B cell (primary cell): ENCODE measurements around the gene PDE3A. TPM values are rescaled to one million over a fixed set of nuclear protein-coding genes. Genes with fewer than 3 reads are reported as not detected.
"Not testable (repeated sequence)": the region's sequence is repeated elsewhere in the genome, so short reads cannot be mapped to it uniquely, and the experiment has no call there.

Experiments used
- ATAC-seq: fragments of 200-7000 bp; cut with Tn5 transposase; one replicate; pipeline ENCODE4 v1.10.0; 2021; ENCODE audit warnings: low read depth, mild to moderate bottlenecking, moderate number of reproducible peaks, moderate library complexity
- CTCF ChIA-PET: fragments of 350-600 bp; sonication (Branson Sonifier 250); formaldehyde crosslinking; loops from one replicate; lab custom pipeline; 2021; ENCODE audit warnings: antibody characterized with exemption, inconsistent platforms; lab: Charles Lee
- POLR2A ChIA-PET: fragments of 350-600 bp; sonication (Branson Sonifier 250); formaldehyde crosslinking; loops from one replicate; lab custom pipeline; 2021; ENCODE audit warnings: antibody characterized with exemption; lab: Charles Lee
- DNase-seq: peaks from one replicate; pipeline ENCODE4 v3.0.0; 2013
- H2AFZ ChIP-seq: 2 replicates; pipeline ENCODE4 v1.6.1; 2012; ENCODE audit warnings: mild to moderate bottlenecking, low read depth, low read length; ENCODE audit not compliant: insufficient read depth, poor library complexity, severe bottlenecking
- H3K27ac ChIP-seq, 2 donors: 1 replicate in 1 of 2; 2 replicates in 1 of 2; pipeline ENCODE4 v1.5.1; 2012 to 2013; ENCODE audit warnings: low read length in 2 of 2, mild to moderate bottlenecking in 2 of 2, moderate library complexity in 1 of 2
- H3K27me3 ChIP-seq, 4 experiments: fragments of 200-600 bp in 1 of 4; sonication (generic) in 1 of 4; replicated peaks in 1 of 4; 1 replicate in 2 of 4; 2 replicates in 2 of 4; pipeline versions ENCODE4 v1.6.1 to v1.7.0; 2013 to 2016; ENCODE audit warnings: low read length in 3 of 4, mild to moderate bottlenecking in 2 of 4, mixed read lengths in 1 of 4, moderate library complexity in 1 of 4; ENCODE audit not compliant: insufficient read depth in 4 of 4, control insufficient read depth in 3 of 4; ENCODE audit errors: control extremely low read depth in 1 of 4
- H3K36me3 ChIP-seq, 2 experiments: replicated peaks in 1 of 2; 1 replicate in 1 of 2; 2 replicates in 1 of 2; pipeline versions ENCODE4 v1.6.1 to v1.7.1; 2013; ENCODE audit warnings: low read length in 1 of 2; ENCODE audit not compliant: insufficient read depth in 2 of 2, control insufficient read depth in 1 of 2; ENCODE audit errors: control extremely low read depth in 1 of 2, extremely low read depth in 1 of 2
- H3K4me1 ChIP-seq, 2 donors: fragments of 200-600 bp in 1 of 2; sonication (generic) in 1 of 2; 1 replicate in 1 of 2; 2 replicates in 1 of 2; pipeline versions ENCODE4 v1.5.1 to v1.6.1; 2013 to 2017; ENCODE audit warnings: low read length in 2 of 2; ENCODE audit not compliant: control insufficient read depth in 2 of 2, insufficient read depth in 2 of 2
- H3K4me2 ChIP-seq: replicated peaks from 2 replicates; pipeline ENCODE3; 2012; ENCODE audit warnings: mild to moderate bottlenecking, low read depth, low read length; ENCODE audit not compliant: poor library complexity, severe bottlenecking
- H3K4me3 ChIP-seq, 5 experiments: fragments of 200-600 bp in 1 of 5; sonication (generic) in 1 of 5; 1 replicate in 3 of 5; 2 replicates in 2 of 5; pipeline versions ENCODE4 v1.5.1 to v1.7.0; 2011 to 2016; ENCODE audit warnings: low read length in 4 of 5, mild to moderate bottlenecking in 4 of 5, low read depth in 2 of 5, control low read depth in 1 of 5, moderate library complexity in 1 of 5; ENCODE audit not compliant: insufficient read depth in 1 of 5; ENCODE audit errors: control extremely low read depth in 1 of 5, extremely low read depth in 1 of 5
- H3K79me2 ChIP-seq: fragments of 200-600 bp; sonication (generic); one replicate; pipeline ENCODE4 v1.6.0; 2016; ENCODE audit warnings: low read length; ENCODE audit not compliant: control insufficient read depth, insufficient read depth
- H3K9ac ChIP-seq: fragments of 200-600 bp; sonication (generic); 2 replicates; pipeline ENCODE4 v1.6.1; 2017; ENCODE audit warnings: mild to moderate bottlenecking, low read length, moderate library complexity
- H3K9me3 ChIP-seq, 3 donors: one replicate each; pipeline versions ENCODE4 v1.6.1 to v1.7.1; 2013; ENCODE audit warnings: low read length in 2 of 3; ENCODE audit not compliant: control insufficient read depth in 2 of 3, insufficient read depth in 1 of 3; ENCODE audit errors: control extremely low read depth in 1 of 3
- H4K20me1 ChIP-seq: 2 replicates; pipeline ENCODE4 v1.6.0; 2012; ENCODE audit warnings: mild to moderate bottlenecking, low read length; ENCODE audit not compliant: insufficient read depth, control insufficient read depth, poor library complexity, severe bottlenecking
- H3K27ac Mint-ChIP-seq: one replicate; pipeline ENCODE4 v1.8.0; 2021; ENCODE audit warnings: mixed read lengths
- H3K27me3 Mint-ChIP-seq: one replicate; pipeline ENCODE4 v1.8.0; 2021; ENCODE audit warnings: mixed read lengths
- H3K4me1 Mint-ChIP-seq: one replicate; pipeline ENCODE4 v1.8.0; 2021; ENCODE audit warnings: mixed read lengths
- H3K4me3 Mint-ChIP-seq: one replicate; pipeline ENCODE4 v1.8.0; 2021; ENCODE audit warnings: mixed read lengths
- H3K9me3 Mint-ChIP-seq: one replicate; pipeline ENCODE4 v1.8.0; 2022; ENCODE audit warnings: mixed read lengths; ENCODE audit not compliant: insufficient read depth
- EZH2 ChIP-seq: IDR thresholded peaks from 2 replicates; pipeline ENCODE4 v1.6.1; 2012; ENCODE audit warnings: borderline replicate concordance, low read depth, mild to moderate bottlenecking, moderate library complexity, low read length; ENCODE audit not compliant: insufficient read depth, poor library complexity, severe bottlenecking
- WGBS: methylation state at CpG from one replicate; pipeline ENCODE4 v1.1.5; 2013; ENCODE audit warnings: missing lambda C conversion rate; ENCODE audit not compliant: insufficient coverage; 5-methylcytosine and 5-hydroxymethylcytosine counted together
- intact Hi-C: fragments of 100-400 bp; cut with micrococcal nuclease; formaldehyde crosslinking; loops from one replicate; pipeline ENCODE4 v1.10.0; 2022
- polyA plus RNA-seq: library from polyadenylated mRNA; depleted of rRNA; stranded (reverse); fragments of >200 nt; gene quantifications from 2 replicates; pipeline ENCODE4 v1.2.3, GENCODE V29; 2012
- total RNA-seq, 2 donors: library from RNA; stranded (reverse); fragments of 120-200 nt in 1 of 2; gene quantifications; 1 replicate in 1 of 2; 2 replicates in 1 of 2; pipeline versions ENCODE4 v1.2.3 to v1.2.4, GENCODE V29; 2013 to 2022
- TF ChIP-seq, protein P1 (sequence below): fragments of 200-600 bp; IDR thresholded peaks from one replicate; pipeline ENCODE4 v1.8.0; 2022; ENCODE audit warnings: antibody characterized with exemption, mild to moderate bottlenecking

Gene PDE3A
- total and polyA plus RNA-seq, 2 donors (not counting 1 experiment from before 2014, with no cell fraction given) = not detected

DNA sequence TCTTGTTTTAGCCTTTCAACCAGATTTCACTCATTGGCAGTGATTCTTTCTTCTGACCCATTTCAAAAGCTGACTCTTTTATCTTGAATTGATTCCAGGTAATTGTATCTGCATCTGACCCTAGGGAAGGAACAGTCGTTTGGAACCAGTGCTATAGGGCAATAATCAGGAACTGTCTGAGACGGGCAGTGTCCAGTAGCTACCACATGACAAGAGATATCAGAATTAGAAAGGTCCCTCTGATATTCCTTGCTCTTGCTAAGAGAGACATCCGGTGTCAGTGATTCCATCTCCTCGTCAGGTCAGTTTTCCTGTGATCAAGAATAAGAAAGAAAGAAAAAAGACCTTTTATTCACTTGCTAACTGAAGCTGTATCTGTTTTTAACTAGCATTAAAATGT, 47.8 kb upstream of the PDE3A start:
- no peaks in the 10 kb centered on the region for H3K4me1 ChIP-seq
- no peak overlapping the region for H3K27ac ChIP-seq
- no peaks in the 10 kb centered on the region for H3K79me2 ChIP-seq
- no peak overlapping the region for H3K4me3 ChIP-seq
- H3K36me3 ChIP-seq = no peaks in the 10 kb centered on the region
- H3K9me3 ChIP-seq = peaks cover 0 to 4% (median 0%) of the 10 kb centered on the region in 3 donors
- Mint-ChIP-seq H3K4me3 (no peak overlapping the region), H3K27ac (no peak overlapping the region), H3K9me3 (no peaks in the 10 kb centered on the region), H3K27me3 (no peaks in the 10 kb centered on the region), H3K4me1 (no peaks in the 10 kb centered on the region)
- no peak overlapping the region for H2AFZ ChIP-seq
- TF ChIP-seq, protein P1, sequence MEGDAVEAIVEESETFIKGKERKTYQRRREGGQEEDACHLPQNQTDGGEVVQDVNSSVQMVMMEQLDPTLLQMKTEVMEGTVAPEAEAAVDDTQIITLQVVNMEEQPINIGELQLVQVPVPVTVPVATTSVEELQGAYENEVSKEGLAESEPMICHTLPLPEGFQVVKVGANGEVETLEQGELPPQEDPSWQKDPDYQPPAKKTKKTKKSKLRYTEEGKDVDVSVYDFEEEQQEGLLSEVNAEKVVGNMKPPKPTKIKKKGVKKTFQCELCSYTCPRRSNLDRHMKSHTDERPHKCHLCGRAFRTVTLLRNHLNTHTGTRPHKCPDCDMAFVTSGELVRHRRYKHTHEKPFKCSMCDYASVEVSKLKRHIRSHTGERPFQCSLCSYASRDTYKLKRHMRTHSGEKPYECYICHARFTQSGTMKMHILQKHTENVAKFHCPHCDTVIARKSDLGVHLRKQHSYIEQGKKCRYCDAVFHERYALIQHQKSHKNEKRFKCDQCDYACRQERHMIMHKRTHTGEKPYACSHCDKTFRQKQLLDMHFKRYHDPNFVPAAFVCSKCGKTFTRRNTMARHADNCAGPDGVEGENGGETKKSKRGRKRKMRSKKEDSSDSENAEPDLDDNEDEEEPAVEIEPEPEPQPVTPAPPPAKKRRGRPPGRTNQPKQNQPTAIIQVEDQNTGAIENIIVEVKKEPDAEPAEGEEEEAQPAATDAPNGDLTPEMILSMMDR = no peak
- TF ChIP-seq EZH2 = no peak
- intact Hi-C loops = no loop called here
- H3K27me3 ChIP-seq = no peaks in the 10 kb centered on the region
- no peak overlapping the region for H3K9ac ChIP-seq
- ATAC-seq (no peak), DNase-seq (no peak)
- WGBS = 67% methylated on average over 1 of the region's 4 CpGs
- POLR2A ChIA-PET = no interaction called here
- no peaks in the 10 kb centered on the region for H4K20me1 ChIP-seq
- CTCF ChIA-PET = no interaction called here
- no peak overlapping the region for H3K4me2 ChIP-seq

DNA sequence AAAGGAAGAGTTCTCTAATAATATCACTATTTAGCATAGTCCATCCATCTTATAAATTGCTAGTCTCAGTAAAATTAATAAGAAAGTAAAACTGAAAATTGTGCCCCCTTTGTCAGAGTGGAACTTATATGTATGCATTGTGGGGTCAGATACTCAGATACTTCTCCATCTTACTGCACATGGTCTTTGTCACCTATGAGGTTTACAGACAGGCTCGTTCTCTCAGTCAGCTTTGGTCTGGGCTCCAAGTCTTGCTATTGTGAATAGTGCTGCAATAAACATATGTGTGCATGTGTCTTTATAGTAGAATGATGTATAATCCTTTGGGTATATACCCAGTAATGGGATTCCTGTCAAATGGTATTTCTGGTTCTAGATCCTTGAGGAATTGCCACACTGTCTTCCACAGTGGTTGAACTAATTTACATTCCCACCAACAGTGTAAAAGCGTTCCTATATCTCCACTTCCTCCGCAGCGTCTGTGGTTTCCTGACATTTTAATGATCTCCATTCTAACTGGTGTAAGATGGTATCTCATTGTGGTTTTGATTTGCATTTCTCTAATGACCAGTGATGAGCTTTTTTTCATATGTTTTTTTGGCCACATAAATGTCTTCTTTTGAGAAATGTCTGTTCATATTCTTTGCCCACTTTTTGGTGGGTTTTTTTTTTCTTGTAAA, 37.4 kb upstream of the PDE3A start:
- ATAC-seq, H3K27me3 ChIP-seq, DNase-seq, H3K9me3 ChIP-seq, H3K27ac Mint-ChIP-seq, H4K20me1 ChIP-seq, H3K27ac ChIP-seq, POLR2A ChIA-PET, H2AFZ ChIP-seq, H3K4me3 ChIP-seq, H3K4me2 ChIP-seq, CTCF ChIA-PET, H3K79me2 ChIP-seq, H3K4me3 Mint-ChIP-seq, H3K36me3 ChIP-seq, H3K4me1 Mint-ChIP-seq, H3K27me3 Mint-ChIP-seq, H3K9ac ChIP-seq, H3K9me3 Mint-ChIP-seq, H3K4me1 ChIP-seq, intact Hi-C loops: not testable (repeated sequence)
- no CpG with 5 or more reads among the region's 4 CpGs for WGBS
